Keratinocyte (primary cell): ENCODE measurements around the gene CSMD2.

Experiments used
- CTCF ChIP-seq, 3 experiments: IDR thresholded peaks in 1 of 3; conservative IDR thresholded peaks in 1 of 3; optimal IDR thresholded peaks in 1 of 3; 2 replicates in 2 of 3; 3 replicates in 1 of 3; pipeline versions ENCODE3 to v1.5.1; 2011; ENCODE audit warnings: low read length in 3 of 3, mild to moderate bottlenecking in 3 of 3, moderate library complexity in 2 of 3, control low read depth in 1 of 3, inconsistent platforms in 1 of 3; ENCODE audit not compliant: insufficient read depth in 2 of 3; ENCODE audit errors: extremely low read depth in 1 of 3
- EZH2 ChIP-seq: IDR thresholded peaks from one replicate; pipeline ENCODE4 v1.6.1; 2012; ENCODE audit warnings: inconsistent platforms, mild to moderate bottlenecking, low read length, moderate library complexity

DNA sequence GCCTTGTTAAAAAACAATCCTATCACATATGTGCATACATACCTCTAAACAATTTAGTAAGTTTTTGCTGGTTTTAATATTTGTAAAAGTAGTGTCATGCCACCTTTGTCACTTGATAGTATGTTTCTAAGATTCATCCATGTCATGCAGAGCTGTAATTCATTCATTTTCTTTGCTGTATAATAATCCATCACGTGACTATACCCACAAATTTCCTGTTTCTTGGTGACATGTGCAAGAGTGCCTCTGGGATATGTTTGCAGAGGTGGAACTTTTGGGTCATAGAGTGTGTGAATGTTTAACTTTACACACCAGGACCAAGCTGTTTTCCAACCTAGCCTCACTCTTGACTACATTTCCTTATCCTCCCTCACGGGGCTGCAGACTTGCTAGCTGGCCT lies 629.7 kb downstream of the CSMD2 start:
- no peak for TF ChIP-seq EZH2
- TF ChIP-seq CTCF (optimal IDR thresholded peaks at IDR 0.05 in 1 of 3, IDR thresholded peaks at IDR 0.05 in 1 of 3, conservative IDR thresholded peaks at IDR 0.05 in 1 of 3; ENCODE audit: extremely low read depth in 1 of 3, insufficient read depth in 2 of 3, low read length in 3 of 3), result no peak
